SH-SY5Y (cell line): ENCODE measurements around the gene FTSJ1.

Experiments used
- GATA2 ChIP-seq: IDR thresholded peaks from 2 replicates; pipeline ENCODE4 v1.6.1; 2011; ENCODE audit warnings: mild to moderate bottlenecking, low read depth, low read length
- GATA3 ChIP-seq: IDR thresholded peaks from 2 replicates; pipeline ENCODE4 v1.6.1; 2011; ENCODE audit warnings: low read depth, mild to moderate bottlenecking, low read length, moderate library complexity

FTSJ1 gene, protein sequence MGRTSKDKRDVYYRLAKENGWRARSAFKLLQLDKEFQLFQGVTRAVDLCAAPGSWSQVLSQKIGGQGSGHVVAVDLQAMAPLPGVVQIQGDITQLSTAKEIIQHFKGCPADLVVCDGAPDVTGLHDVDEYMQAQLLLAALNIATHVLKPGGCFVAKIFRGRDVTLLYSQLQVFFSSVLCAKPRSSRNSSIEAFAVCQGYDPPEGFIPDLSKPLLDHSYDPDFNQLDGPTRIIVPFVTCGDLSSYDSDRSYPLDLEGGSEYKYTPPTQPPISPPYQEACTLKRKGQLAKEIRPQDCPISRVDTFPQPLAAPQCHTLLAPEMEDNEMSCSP

GRCh38 chrX:48475774-48476577 is at the start of gene FTSJ1:
FTSJ1 (plus strand) TSS chrX:48476199; CDS start chrX:48478048, 1,849 bp downstream.
- TF ChIP-seq GATA3 = no peak
- no peak for TF ChIP-seq GATA2

DNA sequence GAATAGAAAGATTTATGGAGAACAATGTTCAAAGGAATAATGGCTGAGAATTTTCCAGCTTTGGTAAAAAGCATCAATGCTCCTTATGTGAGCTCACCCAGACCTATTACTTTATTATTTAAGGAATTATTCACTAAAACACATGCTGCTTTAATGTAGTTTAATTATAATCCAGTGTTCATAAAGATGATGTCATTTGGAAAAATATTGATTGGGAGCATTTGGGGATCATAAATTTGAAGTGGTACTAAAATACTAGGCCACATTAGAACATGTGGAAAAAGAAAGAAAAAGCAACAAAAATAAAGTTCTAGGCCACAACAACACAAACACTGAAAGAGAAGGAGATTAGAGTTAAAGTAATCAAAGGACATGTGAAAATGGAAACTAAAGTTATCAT is 25.9 kb upstream of the FTSJ1 start:
- TF ChIP-seq GATA3 (no peak), GATA2 (no peak)

DNA sequence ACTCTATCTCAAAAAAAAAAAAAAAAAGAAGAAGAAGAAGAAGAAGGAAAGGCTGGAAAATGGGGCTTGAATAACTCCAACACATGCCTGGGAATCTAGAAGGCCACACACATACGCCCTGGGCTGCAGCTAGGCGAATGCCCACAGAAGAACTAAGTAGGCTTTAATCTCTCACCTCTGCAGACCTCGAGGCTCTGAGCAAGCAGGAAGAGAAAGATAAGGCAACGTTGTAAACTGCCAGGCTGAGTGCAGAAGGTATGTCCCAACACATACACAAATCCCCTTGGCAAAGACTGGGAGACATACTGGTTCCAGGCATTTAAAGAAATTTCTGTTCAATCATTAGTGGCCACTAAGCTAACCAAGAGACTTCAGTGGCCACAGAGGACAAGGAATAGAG is 24.3 kb upstream of the FTSJ1 start:
- TF ChIP-seq GATA3 (no peak), GATA2 (no peak)

GRCh38 chrX:48456628-48457331 is 19.2 kb upstream of the FTSJ1 start:
- TF ChIP-seq GATA3 (no peak), GATA2 (no peak)

GRCh38 chrX:48458711-48459110 is 17.3 kb upstream of the FTSJ1 start:
- TF ChIP-seq GATA3 (no peak), GATA2 (no peak)

GRCh38 chrX:48459483-48459882 is 16.5 kb upstream of the FTSJ1 start:
- TF ChIP-seq GATA3 (no peak), GATA2 (no peak)

DNA sequence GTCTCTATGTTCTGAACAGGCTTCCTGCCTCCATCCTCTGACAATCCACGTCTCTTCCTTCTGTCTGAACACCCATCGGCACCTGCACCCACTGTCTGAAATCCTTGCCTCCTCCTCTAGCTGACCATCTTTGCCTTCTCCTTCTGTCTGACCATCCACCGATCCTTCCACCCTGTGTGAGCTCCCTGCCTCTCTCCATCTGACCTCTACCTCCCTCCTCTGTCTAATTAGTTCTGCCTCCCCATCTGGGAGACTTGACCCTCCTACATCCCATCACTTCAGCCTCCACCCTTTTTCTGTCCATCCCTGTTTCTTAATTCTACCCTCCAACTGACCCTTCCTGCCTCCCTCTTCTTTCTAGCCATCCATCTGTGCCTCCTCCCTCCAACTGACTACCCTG is 16.0 kb upstream of the FTSJ1 start:
- TF ChIP-seq GATA2 (no peak), GATA3 (no peak)

DNA sequence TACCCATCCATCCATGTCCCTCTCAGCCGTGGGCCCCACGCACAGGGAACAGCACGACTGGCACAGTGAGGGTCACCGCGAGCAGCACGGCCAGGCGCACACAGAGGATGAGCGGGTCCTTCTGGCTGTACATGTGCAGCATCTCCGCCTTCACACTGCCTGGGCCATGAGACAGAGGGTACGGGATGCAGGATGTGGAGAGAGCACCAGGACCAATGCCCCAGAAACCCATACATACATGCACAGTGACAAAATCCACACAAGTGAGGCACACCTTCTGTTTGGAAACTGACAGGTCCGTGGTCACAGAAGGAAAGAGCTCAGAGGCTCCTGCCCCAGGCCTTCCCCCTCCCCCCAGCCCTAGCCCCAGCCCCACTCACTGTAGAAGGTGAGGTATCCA is 15.4 kb upstream of the FTSJ1 start:
- TF ChIP-seq GATA3 (no peak), GATA2 (no peak)

DNA sequence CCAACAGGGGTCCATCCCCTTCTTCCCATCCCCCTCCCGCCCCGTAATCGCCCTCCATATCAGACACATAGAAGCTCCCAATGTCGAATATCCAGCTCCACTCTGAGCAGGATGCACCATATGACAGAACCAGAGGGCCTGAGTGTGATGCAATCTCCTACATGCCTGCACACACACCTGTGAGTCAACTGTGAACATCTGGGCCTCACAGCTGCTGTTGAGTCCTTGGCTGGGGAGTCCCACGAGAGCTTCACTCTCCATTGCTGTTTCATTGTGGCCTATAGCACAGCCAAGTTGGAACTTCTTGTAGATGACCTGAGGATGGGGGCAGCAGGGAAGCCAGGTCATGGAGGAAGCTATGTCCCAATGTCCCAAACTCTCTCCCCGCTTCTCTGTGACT is 14.2 kb upstream of the FTSJ1 start:
- TF ChIP-seq GATA2 = no peak
- no peak for TF ChIP-seq GATA3

GRCh38 chrX:48465336-48465933 is 10.6 kb upstream of the FTSJ1 start:
- no peak for TF ChIP-seq GATA2
- TF ChIP-seq GATA3 = no peak

DNA sequence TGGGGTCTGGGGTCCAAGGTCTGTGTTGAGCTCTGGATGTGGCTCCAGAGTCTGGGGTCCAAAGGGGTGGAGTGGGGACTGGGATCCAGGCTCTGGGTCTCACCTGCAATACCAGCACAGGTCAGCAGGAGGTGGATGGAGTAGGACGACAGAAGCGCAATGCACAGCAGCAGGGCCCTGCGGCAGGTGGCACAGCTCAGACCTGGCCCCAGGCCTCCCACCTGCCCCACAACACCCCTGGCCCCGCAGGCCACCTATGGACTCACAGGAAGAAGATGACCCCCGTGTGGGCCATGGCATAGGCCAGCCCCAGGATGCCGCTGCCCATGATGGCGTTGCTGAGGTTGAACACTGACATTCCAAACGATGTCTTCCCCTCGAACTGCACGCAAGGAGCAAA is 9.3 kb upstream of the FTSJ1 start:
- TF ChIP-seq GATA2 (no peak), GATA3 (no peak)

- TF ChIP-seq GATA2 = no peak
- no peak for TF ChIP-seq GATA3
These were observed 8.7 kb upstream of the FTSJ1 start for GRCh38 chrX:48467281-48467761.

- TF ChIP-seq GATA3 = no peak
- TF ChIP-seq GATA2 = no peak
These were observed 7.7 kb upstream of the FTSJ1 start for GRCh38 chrX:48468247-48468671.
